GM21526 (cell line): Measurements from ENCODE around the gene PCDH15.
"Not testable (repeated sequence)": the region's sequence is repeated elsewhere in the genome, so short reads cannot be mapped to it uniquely, and the experiment has no call there.

Experiments used
- ATAC-seq: cut with Tn5 transposase; IDR thresholded peaks from one replicate; pipeline ENCODE4 v1.9.1; 2021; ENCODE audit warnings: moderate library complexity; ENCODE audit not compliant: unreplicated experiment, low FRiP score

PCDH15 gene

DNA sequence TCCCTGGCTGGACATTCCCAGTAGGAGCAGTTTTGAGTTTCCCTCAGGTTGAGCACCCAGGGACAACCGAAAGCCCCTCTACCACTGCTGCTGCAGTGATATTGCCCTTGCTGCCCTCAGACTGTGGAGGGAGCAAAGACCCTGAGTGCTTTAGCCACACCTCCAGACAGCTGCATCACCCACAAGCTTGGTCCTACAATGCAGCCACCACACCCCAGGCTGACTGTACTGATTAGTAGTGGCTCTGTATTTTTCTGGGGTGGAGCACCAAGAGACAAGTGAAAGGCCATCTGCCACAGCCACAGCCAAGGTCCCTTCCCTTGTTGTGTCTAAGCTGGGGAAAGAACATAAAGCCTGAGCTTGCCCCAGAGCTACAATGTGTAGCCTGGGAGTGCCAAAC is 789.9 kb downstream of the PCDH15 start:
- ATAC-seq, result no peak

DNA sequence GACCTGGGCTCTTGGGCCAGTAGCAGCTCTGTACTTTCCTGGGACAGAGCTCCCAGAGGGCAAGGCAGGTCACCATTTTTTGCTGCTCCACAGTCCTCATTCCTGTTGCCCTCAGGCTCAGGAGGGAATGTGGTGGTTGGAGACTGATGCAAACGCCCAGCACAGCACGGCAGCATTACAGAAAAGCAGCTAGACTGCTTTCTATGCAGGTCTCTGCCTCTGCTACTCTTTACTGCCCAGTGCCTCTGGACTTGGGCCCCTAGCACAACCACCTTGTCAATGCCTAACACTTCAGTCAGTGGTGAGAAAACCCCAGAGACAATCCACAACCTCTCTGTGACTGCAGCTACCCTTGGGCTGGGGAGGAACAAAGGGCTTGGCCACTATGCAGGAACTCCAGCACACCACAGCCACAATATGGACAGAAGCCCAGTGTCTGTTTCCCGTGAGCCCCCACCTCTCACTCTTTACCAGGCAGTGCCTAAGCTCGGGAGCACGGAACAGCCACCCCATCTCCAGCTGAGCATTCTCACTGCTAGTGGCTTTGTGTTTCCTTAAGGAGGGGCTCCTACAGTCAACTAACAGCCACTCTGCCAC is 790.6 kb downstream of the PCDH15 start:
- ATAC-seq, result no peak

DNA sequence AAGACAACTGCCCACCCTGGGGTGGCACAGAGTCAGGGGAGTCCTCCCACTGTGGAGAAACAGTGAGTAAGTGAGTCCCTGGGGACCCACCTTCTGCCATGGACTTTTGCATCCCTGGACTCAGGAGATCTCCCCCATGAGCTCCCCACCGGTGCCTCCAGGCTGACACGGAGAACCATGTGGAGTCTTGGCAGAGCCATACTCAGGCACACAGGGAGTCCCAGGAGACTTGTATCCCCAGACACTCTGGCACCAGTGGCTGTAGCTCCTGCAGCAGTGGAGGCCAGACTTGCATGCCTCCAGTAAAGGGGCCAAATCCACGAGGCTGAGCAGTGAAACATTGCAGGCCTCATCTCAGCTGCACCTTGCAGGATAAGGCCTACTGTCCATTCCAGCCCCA is 791.4 kb downstream of the PCDH15 start:
- ATAC-seq, result no peak

DNA sequence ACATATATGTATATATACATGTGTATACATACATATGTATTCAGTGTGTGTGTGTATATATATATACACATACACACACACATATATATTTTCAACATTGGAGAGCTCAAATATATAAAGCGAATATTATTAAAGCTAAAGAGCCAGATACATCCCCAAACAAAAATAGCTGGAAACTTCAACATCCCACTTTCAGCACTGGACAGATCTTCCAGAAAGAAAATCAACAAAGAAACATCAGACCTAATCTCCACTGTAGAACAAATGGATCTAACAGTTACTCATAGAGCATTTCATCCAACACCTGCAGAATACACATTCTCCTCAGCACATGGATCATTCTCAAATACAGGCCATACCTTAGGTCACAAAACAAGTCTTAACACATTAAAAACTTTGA is 799.0 kb downstream of the PCDH15 start:
- ATAC-seq, result no peak

DNA sequence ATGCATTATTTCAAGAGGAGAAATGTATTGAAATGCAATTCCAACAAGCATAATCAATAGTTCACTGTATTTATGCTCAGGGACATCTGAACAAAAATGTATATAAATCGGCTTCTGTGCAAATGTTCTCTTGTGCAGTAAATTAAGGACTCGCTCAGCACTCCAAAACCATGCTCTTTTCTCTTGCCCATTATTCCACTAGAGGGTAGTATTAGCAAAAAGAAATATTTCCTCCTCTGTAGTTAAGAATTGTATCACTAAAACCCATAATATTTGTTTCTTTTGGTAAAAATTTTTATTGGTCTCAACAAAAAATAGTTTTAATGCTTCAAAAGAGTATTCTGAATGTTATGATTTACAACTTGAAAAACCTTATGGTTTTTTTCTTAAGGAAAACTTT is 803.1 kb downstream of the PCDH15 start:
- ATAC-seq, result no peak

DNA sequence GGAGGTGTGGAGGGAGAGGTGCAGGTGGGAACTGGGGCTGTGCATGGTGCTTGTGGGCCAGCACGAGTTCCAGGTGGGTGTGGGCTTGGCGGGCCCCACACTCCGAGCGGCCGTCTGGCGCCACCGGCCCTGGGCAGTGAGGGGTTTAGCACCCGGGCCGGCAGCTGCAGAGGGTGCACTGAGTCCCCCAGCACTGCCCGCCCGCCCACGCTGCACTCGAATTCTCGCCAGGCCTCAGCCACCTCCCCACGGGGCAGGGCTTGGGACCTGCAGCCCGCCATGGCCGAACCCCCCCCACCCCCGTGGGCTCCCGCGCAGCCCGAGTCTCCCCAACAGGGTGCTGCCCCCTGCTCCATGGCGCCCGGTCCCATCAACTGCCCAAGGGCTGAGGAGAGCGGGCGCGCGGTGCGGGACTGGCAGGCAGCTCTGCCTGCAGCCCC is 810.2 kb downstream of the PCDH15 start:
- ATAC-seq, result no peak

DNA sequence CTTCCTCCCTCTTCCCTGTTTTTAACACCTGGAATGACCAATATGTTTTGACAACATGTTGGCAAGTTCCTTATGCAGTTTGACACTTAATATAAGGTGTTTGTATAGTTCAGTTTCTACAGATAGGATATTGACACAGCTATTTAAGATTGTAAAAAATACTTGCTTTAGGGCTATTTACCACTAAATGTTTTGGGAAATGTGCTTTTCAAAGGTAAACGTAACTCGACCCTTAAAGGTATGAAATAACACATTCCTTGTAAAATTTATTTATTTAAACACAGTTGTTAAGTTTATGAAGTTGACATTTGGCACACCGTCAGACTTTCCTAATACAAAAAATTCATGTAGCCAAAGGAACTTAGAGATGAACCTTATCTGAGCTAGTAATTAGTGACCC is 817.6 kb downstream of the PCDH15 start:
- ATAC-seq, result no peak

DNA sequence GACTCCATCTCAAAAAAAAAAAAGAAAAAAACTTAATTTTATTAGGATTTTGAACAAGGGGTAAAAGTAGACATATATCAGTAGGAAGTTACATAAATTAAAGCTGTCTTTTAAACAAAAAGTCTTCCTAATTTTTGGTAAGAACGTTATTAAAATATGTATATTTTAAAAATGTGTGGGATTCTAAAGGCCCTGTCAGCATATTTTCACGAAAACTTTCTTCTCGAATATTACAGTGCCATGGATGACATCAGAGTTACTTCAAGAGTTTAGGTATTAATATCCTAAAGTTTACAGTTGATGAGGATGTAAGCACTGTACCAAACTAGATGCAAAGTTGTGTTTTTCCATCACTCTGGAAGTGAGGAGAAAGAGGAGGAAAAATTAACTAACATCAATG is 820.8 kb downstream of the PCDH15 start:
- no peak for ATAC-seq

DNA sequence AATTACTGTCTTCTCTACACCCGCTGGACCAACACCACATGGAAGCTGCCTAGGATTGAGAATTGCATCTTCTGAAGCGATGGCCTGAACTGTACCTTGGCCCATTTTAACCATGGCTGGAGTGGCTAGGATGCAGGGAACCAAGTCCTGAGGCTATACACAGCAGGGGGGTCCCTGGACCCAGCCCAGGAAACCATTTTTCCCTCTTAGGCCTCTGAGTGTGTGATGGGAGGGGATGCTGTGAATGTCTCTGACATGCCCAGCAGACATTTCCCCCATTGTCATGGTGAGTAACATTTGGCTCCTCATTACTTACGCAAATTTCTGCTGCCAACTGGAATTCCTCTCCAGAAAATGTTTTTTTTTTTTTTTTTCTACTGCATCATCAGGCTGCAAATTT is 822.7 kb downstream of the PCDH15 start:
- ATAC-seq, result no peak

DNA sequence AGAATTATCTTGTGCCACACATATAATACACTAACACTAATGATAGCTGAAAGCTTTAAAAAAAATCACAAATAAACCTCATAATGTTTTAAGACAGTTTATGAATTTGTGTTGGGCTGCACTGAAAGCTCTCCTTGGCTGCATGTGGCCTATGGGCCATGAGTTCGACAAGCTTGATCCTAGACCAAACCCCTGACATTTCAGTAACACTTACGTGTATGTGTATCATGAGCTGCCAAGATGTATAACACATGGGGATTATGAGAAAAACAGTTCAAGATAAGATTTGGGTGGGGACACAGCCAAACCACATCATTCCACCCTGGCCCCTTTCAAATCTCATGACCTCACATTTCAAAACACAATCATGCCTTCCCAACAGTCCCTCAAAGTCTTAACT is 823.8 kb downstream of the PCDH15 start:
- ATAC-seq, result no peak

DNA sequence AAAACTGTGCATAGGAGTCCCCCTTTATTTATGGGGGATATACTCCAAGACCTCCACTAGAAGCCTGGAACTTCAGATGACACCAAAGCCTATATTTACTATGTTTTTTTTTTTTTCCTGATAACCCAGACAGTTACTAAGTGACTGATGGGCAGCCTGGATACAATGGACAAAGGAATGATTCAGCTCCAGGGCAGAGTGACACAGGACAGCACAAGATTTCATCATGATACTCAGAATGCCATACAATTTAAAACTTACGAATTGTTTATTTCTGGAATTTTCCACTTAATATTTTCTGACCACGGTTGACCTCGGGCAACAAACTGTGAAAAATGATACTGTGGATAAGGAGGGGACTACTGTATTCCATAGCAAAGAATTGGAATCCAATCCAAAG is 843.6 kb downstream of the PCDH15 start:
- no peak for ATAC-seq

DNA sequence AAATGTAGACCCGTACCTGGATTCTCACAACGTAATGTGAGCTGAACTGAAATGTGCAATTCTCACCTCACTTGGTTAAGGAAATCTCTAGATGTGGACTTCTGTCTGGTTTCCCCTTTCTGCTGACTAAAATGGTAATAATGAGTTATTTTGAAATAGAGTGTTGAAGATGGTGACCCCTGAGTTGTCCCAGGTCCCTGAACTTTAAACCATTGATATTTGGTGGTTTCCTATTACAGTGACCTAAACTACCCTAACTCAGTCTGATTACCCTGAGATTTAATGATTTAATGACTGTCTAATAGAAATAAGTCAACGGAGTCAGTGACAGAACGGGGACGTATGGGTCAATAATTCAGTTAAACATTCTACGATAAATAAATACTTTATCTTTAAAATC is 845.9 kb downstream of the PCDH15 start:
- ATAC-seq, result no peak

DNA sequence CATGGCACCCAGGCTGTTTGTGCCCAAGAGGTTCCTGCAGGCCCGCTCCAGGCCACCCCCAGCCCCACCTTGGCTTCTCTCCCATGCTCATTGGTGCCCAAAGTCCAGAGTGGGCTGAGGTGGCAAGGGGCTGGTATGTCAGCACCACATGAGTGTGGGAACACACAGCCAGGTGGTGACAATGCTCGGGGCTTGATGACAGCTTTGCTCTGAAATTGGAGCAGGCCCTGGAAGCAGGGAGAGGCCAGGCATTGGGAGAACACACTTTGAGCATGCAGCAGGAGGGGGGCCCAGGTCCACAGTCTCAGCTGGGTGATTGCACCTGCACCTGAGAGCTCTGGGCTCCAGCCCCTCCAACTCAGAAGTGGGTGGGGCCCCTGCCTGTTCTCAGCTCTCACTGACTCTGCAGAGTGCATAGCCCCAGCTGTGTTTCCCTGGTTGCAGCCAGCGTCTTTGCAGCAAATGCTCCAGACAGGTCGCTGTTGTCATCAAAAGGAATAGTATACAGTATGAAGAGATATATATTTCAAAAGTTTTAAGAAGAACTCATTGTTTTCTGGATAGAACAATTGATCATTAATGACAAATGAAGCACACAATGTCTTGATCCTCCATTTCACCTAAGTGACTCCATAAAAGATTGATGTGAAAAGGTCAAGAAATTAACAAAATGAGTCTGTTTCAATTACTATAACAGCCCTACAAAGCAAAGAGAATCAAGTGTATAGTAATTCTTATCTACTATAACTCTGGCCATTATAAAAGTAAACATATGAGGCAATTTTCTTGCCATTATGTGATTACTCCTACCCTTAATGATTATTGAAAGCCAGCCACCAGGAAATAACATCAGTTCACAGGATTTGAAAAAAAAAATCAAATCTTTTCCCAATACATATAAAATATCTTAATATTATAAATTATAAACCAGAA is 848.1 kb downstream of the PCDH15 start:
- ATAC-seq, result no peak

DNA sequence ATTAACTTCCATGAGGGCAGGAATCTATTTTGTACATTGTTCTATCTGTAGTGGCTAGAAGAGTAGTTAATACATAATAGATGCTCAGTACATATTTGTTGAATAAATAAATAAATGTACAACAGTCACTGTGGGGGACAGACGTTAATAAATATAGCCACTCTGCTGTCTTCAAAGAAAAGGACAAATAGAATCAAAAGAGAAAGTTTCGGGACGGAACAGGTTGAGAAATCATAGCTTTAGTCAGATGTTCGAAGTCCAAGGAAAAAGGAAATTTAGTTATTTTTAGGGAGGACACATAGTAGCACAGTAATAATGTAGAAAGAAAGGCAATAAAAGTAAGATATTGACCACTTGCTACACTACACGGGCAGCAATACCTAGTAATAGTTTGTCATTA is 861.4 kb downstream of the PCDH15 start:
- no peak for ATAC-seq

DNA sequence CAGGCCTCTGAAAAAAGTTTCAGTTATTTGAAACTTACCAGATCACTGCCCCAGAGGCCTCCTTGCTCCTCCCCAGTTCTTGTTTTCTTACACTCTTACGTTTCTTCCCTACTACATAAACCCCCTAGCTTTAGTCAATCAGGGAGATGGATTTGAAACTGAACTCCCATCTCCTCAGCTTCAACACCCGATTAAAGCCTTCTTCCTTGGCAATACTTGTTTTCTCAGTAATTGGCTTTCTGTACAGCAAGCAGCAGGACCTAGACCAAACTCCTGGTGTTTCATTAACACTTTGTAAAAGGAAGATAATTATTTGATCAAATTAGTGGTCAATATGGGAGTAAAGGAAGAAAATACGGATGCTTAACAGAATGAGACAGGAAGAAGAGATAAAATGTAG is 870.4 kb downstream of the PCDH15 start:
- no peak for ATAC-seq

DNA sequence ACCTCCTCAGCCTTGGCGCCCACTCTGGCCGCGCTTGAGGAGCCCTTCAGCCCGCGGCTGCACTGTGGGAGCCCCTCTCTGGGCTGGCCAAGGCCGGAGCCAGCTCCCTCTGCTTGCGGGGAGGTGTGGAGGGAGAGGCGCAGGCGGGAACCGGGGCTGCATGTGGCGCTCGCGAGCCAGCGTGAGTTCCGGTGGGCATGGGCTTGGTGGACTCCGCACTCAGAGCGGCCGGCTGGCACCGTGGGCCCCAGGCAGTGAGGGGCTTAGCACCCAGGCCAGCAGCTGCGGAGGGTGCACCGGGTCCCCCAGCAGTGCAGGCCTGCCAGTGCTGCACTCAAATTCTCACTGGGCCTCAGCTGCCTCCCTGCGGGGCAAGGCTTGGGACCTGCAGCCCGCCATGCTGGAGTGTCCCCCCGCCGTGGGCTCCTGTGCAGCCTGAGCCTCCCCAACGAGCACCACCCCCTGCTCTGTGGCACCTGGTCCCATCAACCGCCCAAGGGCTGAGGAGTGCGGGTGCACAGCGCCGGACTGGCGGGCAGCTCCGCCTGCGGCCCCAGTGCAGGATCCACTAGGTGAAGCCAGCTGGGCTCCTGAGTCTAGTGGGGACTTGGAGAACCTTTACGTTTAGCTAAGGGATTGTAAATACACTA is 876.9 kb downstream of the PCDH15 start:
- not testable (repeated sequence) for ATAC-seq

DNA sequence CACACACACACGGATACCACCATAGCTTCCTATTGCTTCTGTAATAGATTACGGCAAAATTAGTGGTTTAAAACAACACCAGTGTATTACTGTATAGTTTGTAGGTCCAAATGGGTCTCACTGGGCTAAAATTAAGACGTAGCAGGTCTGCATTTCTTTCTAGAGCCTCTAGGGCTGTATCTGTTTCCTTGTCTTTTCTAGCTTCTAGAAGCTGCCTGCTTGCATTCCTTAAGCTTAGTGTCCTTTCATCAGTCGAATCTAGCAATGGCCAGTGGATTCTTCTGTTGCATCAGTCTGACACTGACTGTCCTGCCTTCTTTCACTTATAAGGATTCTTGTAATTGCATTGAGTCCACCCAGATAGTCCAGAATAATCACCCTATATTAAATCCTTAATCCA is 882.3 kb downstream of the PCDH15 start:
- no peak for ATAC-seq

DNA sequence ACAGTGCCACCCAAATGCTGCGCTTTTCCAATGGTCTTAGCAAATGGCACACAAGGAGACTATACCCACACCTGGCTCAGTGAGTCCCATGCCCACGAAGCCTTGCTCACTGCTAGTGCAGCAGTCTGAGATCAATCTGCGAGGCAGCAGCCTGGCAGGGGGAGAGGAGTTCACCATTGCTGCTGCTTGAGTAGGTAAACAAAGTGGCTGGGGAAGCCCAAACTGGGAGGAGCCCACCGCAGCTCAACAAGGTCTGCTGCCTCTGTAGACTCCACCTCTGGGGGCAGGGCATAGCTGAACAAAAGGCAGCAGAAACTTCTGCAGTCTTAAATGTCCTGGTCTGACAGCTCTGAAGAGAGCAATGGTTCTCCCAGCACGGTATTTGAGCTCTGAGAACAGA is 891.2 kb downstream of the PCDH15 start:
- no peak for ATAC-seq

DNA sequence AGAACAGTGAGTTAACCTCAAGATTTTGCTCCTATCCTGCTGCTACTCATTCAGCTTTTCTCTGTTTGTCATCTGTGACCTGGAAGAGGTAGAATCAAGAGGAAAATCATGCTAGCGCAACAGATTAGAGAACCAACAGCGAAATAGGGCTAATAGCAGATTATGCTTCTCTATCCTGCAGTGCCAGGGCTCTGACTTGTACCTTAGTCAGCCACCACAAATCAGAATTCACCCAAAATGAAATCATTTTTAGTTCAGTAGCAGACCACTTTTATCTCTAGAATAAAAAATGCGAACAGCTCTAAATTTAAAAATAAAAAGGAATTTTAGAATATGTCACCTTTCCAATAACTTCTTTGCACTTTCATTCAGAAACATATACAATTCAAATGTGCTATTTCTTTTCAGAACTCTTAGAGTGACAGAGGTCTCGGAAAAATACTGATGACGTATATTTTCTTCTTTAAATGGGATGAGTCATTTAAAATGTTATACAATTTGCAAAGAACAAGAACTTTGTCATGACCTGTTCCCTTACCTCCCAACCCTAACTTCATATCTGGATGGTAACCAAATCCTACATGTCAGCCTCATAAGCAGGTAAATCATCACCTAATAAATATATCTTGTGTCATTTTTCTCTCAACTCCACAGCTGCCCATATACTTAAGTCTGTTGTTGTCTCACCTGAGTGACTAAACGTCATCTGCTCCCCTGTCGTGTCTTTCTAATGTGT is 896.4 kb downstream of the PCDH15 start:
- no peak for ATAC-seq

DNA sequence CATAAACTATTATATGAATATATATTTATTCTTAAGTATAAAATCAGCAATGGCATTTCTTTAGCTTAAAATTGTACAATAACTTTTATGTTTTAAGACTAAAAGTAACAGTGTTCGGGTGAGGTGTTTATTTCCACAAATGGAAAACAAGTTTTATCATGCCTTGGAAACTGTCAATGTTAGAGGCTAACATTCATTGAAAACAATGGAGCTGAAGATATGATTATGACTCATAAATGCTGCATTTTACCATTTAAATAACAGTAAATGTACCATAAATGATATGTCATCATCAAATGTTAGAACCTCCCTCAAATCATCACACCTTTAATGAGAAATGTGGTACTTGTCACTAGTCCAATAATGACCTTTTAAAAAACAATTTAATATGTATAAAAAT is 897.3 kb downstream of the PCDH15 start:
- ATAC-seq, result no peak
